HG03025 (cell line): ENCODE results near the gene NUMB.

Source experiments
- ATAC-seq: cut with Tn5 transposase; IDR thresholded peaks from one replicate; pipeline ENCODE4 v1.9.1; 2021; ENCODE audit warnings: mild to moderate bottlenecking, moderate library complexity; ENCODE audit not compliant: unreplicated experiment, low FRiP score

Gene NUMB

DNA sequence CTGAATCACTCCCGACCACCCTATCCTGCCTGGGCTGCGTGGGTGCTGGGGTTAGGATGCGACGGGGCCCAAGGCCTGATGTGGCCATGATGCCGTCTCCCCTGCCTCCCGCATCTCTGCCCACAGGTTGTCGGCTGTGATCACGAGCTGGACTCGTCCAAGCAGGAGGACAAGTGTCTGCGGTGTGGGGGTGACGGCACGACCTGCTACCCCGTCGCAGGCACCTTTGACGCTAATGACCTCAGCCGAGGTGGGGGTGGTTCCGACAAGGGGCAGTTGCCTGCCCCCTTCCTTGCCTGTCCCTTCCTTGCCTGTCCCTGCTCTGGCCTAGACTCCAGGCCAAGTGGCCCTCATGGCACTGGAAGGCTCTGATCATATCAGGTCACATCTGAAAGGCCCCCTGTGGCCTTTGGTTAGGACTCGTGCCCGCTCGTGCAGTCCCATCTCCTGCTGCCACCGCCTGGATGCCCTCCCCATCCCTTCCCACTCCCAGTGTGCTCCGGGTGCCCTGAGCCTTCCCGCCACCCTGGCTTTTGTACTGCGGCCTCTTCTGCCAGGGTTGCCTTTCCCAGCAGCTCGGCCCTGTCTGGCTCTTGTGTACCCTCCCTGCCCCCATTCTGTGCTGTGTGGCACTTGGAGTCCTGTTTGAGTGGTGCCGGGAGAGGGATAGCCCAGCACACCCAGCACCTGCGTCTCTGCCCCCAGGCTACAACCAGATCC, 207.4 kb downstream of the NUMB start:
- ATAC-seq = no peak

DNA sequence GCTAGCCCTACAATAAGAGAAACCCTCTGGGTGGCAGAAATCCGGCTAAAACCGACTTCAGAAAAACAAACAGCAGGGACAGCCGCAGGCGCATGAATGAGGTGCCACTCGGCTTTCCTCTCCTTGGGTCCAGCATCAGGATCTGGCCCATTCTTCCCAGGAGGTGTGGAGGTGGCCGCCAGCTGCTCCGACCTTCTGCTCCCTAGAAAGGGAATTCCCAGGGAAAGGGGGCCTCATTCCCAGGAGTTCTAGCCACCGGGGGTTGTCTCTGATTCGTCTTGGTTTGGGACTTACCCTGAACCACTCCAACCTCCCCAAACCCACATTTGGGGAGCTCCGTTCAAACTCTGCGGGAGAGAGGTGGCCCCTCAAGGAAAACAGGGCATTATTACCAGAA, 208.0 kb downstream of the NUMB start:
- ATAC-seq = no peak

DNA sequence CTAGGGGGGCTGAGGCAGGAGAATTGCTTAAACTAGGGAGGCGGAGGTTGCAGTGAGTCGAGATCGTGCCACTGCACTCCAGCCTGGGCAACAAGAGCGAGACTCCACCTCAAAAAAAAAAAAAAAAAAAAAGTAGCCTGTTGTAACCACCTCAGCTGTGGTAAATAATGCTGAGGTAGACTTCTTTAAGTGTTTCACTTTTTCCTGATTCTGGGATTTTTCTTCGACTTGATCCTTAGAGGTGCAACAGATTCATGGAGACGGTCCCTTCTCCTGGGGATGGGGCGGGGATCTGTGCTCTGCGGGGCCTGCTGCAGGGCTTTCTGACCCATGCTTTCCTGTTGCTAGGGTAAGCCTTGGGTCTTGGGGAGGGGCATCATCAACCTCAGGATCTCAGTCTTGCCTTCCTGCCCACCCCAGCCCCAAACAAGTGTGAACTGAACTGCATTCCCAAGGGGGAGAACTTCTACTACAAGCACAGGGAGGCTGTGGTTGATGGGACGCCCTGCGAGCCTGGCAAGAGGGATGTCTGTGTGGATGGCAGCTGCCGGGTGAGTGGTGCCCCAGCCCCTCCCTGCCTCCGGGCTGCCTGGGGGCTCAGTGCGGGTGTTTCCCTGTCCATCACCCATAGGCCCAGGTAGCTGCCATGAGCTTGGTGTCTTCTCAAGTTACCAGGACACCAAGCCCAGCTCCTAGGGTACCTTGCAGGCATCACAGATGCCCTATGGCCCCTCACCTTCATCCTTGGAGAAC, 208.6 kb downstream of the NUMB start:
- no peak for ATAC-seq

DNA sequence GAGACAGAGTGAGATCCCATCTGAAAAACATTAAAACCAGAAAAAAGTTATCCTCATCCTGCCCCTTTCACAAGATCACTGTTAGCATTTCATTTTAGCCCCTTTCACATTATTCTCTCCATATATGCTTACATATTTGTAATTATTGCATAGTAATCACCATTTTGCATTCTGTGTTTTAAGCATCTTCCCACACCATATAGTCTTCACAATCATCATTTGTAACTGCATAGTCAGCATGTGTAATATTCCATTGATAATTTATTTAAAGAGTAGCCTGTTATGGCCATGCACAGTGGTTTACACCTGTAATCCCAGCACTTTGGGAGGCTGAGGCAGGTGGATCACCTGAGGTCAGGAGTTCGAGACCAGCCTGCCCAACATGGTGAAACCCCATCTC, 209.2 kb downstream of the NUMB start:
- ATAC-seq = no peak

DNA sequence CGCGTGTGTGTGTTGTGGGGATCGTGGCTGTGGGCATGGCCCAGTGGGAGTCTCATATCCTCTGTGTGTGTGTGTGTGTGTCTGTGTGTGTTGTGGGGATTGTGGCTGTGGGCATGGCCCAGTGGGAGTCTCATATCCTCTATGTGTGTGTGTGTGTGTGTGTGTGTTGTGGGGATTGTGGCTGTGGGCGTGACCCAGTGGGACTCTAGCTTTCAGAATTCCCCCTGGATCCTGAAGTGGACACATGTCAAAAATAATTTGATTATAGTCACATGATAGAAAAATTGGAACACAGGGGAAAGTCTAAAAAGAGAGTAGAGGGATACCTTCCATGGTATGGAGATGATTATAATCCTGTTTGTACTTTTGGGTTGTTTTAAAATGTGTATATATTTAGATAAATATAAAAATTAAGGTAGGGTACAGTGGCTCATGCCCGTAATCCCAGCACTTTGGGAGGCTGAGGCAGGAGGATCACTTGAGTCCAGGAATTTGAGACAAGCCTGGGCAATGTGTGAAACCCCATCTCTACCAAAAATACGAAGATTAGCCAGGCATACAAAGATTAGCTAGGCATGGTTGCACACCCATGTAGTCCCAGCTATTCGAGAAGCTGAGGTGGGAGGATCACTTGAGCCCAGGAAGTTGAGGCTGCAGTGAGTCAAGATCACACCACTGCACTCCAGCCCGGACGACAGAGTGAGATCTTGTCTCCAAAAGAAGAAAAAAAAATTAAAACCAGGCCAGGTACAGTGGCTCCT, 210.1 kb downstream of the NUMB start:
- ATAC-seq = no peak

DNA sequence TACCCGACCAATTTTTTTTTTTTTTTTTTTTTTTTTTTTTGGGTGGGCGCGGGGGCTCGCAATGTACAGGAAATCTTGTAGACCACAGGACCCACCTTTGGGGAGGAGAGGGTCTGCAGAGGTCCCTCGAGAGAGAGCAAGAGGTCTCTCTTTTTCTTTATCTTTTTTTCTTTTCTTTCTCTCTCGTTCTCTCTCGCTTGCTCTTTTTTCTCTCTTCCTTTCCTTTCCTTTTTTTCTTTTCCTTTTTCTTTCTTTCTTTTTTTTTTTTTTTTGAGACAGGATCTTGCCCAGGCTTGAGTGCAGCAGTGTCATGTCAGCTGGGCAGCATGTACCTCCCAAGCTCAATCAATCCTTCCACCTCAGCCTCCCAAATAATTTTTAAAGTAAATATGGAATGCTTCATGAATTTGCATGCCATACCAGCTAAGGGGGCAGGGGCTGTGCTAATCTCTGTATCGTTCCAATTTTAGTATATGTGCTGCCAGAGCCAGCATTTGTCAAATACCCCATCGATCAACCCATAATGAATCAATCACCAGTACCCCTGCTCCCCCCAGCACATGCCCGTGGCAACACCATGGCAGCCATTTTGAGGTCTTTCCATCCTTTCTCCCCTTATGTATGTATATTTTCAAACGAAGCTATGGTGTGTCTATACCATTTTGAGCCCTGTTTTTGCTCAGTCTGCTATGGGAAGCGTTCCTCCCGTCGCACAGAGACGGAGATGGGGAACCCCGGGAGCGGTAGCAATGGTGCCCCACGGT, 211.8 kb downstream of the NUMB start:
- ATAC-seq = no peak

DNA sequence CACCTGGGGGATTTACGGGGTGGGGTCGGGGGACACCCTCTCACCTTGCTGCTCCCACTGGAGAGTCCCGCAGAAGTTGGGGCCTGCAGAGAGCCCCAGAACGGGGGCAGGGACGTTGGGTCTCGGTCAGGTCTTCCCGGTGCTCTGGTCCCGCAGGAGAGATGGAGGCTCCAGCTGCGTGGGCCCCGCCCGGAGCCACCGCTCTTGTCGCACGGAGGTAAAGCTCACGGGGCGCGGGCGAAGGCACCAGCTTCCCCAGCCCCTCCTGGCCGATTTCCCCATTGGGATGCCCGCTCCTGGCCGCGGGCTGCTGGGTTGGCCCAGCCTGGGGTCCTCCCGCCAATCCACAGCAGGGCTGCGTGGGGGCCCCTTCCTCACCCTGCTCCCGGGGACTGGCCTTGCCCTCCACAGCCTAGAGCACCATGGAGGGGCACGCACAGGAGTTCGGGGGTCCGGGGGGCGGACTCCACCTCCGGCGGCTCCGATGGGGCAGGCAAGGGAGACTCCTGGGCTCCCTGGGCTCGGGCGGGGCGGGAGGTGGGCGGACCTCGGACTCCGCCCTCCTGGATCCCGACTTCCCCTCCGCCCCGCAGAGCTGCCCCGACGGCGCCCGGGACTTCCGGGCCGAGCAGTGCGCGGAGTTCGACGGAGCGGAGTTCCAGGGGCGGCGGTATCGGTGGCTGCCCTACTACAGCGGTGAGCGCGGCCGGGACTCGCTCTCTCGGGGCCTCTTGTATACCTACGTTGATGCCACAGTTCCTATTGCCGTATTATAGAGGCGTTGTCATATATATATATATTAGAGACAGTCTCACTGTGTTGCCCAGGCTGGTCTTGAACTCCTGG, 212.6 kb downstream of the NUMB start:
- no peak for ATAC-seq

DNA sequence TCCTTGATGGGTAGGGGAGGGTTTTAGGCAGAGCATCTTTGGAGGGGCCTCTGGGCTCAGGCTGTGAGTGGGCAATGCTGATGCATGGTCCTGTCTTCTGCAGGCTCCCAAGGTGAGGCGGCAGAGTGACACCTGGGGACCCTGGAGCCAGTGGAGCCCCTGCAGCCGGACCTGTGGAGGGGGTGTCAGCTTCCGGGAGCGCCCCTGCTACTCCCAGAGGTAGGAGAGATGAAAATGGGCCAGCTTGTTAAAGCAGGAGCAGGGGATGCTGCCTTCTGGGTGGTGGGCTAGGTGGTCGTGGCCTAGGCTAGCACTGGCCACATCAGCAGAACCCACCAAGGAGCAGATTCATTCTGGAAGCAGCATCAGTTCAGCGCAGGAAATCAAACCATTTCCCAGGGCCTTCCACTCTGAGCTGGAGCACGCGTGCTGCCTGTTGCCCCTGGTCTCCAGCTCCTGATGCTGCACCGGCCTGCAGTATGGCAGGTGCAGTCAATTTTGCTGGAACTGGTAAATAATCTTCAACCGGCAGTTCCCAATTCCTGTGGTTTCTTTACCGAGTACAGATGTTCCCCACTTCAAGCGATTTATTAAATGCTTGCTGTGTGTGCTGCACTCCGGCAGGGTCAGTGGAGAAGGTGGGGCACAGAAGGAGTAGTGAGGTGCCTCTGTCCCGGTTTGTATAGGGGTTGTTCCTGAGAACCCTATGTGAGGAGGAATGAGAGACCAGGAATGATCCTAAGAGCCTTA, 213.6 kb downstream of the NUMB start:
- no peak for ATAC-seq

DNA sequence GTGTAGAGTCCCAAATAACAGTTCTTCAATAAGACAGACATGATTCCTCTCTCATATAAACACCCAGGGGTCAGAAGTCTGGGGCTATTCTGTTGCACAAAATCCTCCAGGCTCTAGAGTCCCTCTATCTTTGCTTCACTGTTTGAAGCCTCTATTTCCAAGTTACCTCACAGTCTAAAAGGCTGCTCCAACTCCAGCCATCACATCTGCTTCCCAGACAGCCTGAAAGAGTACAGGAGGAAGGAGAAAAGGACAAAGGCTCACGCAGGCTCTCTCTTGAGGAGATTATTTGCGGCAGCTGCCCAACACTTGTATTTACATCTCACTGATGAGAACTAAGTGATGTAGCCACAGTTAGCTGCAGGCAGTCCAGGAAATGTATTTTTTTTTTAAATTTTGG, 214.6 kb downstream of the NUMB start:
- ATAC-seq = no peak

DNA sequence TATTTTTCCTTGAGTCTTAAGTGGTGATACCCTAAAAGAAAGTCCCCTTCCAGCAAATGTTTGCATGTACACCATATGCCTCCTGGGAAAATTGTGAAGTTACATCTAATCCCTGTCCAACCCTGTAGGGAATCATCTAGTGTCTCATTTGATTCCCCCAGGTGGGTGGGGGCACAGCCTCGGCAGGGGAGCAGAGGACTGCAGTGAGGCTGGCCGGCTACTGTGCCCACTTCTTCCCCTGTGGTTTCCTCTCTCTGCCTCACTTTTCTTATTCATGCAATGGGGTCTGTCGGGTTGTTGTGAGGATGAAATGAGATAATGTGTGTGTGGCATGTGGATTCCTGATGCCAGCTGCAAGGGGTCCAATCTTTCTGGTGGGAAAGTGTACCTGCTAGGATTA, 215.0 kb downstream of the NUMB start:
- ATAC-seq = no peak

DNA sequence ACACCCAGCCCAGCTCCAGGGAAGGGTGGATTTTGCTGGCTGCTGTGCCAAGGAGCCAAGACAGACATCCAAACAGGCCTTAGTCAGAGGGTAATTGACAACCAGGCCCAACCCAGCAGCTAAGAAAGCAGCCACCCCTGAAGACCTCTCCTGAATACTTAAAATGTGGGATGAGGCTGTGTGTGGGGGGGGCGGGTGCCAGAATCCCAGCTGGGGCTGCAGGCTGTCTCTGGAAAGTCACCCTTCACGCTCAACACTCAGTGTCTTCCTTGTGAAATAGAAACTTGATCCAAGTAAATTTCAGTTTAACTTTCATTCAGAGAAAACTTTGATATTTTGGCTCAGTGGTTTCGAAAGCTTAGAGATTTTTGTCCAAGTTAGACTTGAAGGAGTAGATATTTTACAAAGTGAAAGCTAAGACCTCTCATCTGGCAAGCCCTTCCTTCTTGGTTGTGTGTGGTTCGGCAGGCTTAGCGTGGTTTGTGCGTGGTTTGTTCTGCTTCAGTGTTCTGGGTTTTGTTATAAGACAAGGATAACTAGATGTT, 215.9 kb downstream of the NUMB start:
- no peak for ATAC-seq

DNA sequence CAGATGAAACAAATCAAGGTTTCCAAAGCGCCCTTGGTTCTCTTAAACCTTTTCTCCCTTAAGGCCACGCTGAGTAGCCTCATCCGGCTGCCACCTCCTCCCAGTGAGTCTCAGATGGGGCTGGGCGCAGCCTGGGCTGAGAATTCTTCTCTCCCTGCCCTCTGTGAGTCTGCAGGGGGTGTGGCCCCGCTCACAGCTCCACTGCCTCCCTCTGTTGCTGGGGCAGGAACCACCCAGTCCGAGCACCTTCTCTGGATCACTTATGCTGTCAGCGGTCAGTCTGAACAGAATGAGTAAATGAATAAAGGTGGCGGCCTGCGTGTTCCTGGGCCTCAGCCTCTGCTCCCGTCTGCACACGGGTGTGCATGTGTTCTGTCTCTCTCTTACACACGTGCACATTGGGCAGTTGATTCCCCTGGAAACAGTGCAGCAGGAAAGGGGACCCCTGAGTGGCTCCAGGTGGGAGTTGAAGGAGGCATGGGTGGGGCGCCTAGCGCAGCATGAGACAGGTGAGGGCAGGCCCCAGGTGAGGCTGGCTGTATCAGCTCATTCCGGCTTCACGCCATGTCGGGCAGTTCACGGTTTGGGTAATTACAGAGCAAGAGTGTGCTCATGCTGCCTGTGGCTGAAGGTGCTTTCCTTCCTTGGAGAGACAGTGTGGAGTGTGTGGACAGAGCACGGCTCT, 216.7 kb downstream of the NUMB start:
- no peak for ATAC-seq

DNA sequence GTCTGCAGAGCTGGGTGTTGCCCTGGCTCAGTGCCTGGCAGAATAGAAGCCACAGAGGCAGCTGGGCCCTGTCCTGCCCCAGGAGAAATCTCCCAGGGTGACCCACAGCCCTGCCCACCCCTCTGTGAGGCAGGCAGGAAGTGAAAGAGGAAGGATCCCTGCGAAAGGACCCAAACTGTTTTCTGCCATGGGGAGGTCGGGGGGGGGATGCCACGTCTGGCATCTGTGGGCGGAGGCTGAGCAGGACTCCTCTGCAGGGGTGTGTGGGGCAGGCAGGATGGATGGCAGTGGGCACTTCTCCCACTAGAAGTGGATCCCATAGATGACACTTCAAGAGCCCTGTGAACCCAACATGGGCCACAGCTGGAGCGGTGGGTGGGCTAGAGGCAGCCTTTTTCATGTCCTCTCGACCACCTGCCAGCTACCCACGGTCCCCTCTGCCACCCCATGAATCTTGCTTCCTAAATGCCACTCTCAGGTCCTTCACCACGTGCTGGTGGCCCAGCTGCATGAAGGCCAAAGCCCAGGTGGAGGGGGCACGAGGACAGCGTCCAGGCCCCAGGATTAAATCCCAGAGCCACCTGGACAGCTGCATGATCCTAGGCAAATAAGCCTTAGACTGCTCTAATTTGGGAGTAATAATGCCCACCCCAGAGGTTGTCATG, 217.4 kb downstream of the NUMB start:
- no peak for ATAC-seq

DNA sequence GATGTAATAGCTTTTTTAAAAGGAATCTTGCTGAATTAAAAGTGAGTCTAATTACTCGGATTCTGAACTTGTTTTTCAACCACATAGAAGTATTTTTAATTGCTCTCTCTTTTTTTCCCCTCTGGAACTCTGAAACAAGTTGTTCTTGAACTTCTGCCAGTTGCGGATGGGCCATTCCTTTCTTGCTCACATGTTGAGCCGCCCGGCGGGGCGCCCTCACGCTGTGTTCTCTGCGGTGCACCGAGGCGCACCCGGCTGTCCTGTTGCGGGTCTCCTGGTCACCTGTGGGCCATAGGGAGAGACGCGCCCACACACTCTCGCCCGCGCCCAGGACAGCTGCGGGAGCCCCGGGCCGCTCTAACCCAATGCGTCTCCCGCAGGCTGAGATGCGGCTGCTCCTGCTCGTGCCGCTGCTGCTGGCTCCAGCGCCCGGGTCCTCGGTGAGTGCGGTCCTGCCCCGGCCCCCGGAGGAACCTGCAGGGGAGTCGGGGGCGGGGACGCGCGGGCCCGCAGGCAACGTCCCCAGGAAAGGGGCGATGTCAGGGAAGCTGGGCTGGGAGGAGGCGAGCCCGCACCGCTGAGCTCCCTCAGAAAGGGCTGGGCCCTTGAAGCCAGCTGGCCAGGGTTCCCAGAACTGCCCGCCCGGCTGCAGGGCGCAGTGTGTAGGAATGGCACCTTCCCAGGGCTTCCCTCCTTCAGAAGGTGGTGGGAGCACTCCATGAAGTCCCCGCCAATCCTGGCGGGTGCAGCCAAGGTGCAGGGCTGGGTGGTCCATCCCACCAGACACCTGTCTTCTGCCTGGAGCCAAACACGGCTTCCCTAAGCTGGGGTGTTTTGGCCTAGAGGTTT, 218.7 kb downstream of the NUMB start:
- no peak for ATAC-seq

DNA sequence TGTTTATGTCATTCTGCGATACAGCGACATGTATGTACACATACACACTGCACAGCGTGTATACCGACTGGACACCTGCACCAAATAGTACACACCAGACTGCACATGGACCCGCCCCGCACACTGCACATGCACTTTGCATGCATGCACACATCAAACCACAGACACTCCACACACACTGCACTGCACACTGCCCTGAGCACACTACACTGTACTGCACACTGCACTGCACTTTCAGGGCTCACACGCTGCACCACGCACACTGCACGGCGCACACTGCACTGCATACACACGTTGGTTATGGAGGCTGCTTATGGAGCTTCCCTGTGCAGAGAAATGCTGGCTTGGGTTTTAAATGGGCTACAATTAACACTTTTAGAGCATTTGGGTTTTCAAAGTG, 219.4 kb downstream of the NUMB start:
- ATAC-seq = no peak

DNA sequence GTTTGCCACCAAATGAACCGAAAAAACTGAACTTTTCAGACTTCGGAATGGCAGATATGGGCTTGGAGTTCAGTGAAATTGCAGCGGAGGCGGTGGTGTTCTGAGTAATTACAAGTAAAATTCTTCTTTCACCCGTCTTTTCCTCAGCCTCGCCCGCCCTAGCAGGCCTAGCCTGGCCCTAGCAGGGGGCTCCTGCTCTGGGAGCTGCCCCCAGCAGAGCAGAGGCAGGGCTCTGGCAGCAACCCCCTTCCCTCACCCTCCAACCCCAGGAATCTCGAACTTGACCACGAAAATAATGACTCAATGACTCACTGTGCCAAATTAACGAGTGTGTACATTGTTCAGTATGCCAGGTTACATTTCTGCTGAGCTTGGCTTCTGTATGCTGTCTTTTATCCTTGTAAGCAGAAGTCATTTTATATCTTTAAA, 219.9 kb downstream of the NUMB start:
- ATAC-seq = no peak
